HG03442 (cell line): ENCODE measurements around the gene CAB39.
A peak's percentile ranks its signal among the peaks of the same experiment; 100 is the strongest.
"Not testable (repeated sequence)": the region's sequence is repeated elsewhere in the genome, so short reads cannot be mapped to it uniquely, and the experiment has no call there.

Source experiments
- ATAC-seq: cut with Tn5 transposase; IDR thresholded peaks from one replicate; pipeline ENCODE4 v1.9.1; 2021; ENCODE audit warnings: mild to moderate bottlenecking, moderate library complexity; ENCODE audit not compliant: unreplicated experiment

The CAB39 gene

GRCh38 chr2:230682546-230682945, 30.1 kb upstream of the CAB39 start:
- no peak for ATAC-seq

DNA sequence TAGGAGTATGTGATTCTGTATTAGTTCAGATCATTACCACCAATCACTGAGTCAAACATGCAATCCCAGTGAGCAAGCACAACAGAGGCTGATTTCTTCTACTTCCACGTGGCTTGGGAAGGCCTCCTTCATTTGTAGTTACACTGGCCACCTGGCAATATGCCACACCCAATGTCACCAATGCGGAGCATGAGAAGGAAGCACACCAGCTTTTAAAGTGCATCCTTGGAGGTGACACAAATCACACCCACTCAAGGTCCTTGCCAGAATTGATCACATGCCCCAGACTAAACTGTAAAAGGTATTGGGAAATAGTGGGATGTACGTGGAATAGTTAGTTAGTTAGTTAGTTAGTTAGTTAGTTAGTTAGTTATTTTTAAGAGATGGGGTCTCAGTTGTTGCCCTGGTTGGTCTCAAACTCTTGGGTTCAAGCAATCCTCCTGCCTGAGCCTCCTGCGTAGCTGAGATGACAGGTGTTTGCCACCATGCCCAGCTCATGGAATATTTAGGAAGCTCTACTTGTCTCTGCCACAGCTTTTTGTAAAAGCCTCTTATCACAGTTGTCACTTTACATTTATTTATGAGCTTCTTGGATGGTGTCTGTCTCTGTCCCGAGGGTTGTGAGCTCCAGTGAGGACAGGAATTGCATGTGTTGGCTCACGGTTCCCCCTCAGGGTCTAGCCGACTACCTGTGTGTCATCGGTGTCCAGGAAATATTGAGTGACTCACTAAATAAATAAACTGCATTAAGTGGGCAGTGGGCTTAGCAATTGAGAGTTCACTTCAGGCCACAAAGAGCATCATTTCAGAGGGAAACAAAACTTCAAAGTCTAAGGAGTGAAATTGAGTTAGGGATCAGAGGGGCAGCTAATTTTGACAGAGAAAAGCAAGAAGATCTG, 28.1 kb upstream of the CAB39 start:
- ATAC-seq = no peak

GRCh38 chr2:230685178-230685577, 27.5 kb upstream of the CAB39 start:
- no peak for ATAC-seq

DNA sequence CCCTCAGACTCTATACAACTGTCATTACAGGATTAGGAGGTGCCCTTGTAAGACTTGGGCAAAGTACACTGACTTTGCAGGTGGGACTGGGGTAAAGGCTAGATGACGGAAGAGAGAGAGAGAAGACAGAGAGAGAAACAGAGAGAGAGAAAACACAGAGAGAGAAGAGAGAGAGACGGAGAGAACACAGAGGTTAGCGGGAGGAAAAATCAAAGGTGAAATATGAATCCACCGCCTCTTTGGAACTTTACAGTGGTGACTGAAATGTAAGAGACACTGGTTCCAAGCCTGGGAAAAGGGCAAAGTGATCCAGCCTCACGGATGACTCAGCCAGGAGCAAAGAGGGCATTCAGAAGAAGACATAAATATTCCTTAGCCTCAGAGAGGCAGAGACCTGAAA, 25.1 kb upstream of the CAB39 start:
- ATAC-seq = no peak

- no peak for ATAC-seq
These were observed 24.2 kb upstream of the CAB39 start for GRCh38 chr2:230688490-230688889.

DNA sequence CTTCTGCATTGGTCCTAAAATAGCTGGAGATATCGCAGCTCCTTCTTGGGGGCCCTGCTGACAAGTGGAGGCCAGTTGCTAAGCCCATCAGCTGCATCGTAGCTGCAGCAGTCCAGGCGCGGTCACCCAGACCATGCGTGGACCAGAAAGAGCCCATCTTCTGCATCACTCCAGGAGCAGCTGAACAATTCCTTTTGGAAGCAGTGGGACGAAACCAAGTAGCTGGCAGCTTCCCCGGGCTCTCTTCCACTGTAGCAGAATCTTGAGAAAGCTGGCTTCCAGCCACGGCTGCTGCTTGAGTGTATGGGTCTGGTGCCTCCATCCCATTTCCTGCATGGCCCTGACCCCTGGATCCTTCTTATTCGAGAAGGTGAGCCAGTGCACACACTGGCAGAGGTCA, 22.2 kb upstream of the CAB39 start:
- ATAC-seq = no peak

- ATAC-seq = no peak
These were observed 21.5 kb upstream of the CAB39 start for GRCh38 chr2:230691005-230691647.

DNA sequence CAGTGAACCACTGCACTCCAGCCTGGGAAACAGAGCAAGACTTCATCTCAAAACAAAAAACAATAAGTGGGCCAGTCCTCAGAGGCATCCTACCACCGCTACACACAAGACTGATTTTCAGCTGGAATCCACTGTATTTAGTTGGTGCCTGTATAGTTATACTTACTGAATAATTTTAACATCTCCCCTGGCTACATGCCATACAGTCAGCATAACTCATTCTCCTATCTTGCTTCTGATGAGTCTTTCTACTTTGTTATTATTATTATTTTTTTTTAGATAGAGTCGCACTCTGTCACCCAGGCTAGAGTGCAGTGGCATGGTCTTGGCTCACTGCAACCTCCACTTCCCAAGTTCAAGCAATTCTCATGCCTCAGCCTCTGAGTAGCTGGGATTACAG, 19.9 kb upstream of the CAB39 start:
- no peak for ATAC-seq

DNA sequence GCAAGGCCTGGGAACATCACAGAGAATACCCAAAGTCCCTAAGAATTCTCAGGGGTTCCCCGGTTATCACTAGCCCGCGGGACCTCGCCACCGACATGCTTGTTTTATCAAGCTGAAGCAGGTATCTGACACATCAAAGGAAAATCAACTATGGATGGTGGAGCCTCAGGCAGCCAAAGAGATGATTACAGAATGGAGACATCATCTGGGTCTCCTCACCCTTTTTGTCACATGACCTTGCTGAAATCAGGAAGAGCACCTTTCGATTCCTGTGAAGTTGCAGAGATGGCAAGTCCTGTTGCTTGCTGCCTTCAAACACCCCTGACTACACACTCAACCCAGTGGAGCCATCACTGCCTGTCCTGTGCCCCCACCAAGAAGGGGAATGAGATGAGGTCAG, 19.2 kb upstream of the CAB39 start:
- ATAC-seq = no peak

GRCh38 chr2:230694241-230694640, 18.4 kb upstream of the CAB39 start:
- ATAC-seq = peak; percentile 85

- no peak for ATAC-seq
These were observed 17.1 kb upstream of the CAB39 start for GRCh38 chr2:230695551-230695950.

DNA sequence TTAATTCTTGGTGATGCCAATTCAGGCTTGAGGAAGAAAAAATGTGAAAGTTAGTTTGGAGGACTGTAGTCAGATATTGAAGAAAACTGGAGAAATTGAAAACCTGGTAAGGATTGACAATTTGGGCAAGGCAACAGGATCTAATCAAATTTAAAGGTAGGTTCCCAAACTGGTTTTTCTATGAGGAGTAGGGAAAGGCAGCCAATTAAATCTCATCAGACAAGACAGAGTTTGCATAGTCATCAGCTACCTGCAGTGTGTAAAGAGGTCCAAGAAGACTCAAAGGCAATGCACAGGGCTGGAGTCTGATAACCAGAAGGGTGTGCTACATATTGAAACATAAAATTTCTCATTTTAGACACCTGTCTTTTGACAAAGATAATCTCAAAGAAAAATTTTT, 16.0 kb upstream of the CAB39 start:
- no peak for ATAC-seq

- ATAC-seq = no peak
These were observed 15.0 kb upstream of the CAB39 start for GRCh38 chr2:230697676-230698075.

GRCh38 chr2:230698753-230699152, 13.9 kb upstream of the CAB39 start:
- ATAC-seq = not testable (repeated sequence)

DNA sequence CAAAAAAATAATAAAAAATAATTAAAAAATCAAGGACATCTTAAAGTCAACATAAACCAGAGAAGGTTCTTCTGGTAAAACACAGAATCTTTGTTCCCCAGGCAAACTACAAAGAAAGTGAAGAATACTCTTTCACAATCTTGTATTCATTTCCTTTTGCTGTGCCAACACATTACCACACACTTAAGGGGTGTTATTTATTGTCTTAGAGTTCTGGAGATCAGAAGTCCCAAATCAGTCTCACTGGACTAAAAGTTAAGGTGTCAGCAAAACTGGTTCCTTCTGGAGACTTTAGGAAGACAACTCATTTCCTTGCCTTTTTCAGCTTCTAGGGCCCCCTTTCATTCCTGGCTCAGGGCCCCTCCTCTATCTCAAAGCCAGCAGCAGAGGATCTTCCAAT, 12.2 kb upstream of the CAB39 start:
- ATAC-seq = no peak

GRCh38 chr2:230701308-230701707, 11.3 kb upstream of the CAB39 start:
- ATAC-seq = no peak

GRCh38 chr2:230702457-230702856, 10.2 kb upstream of the CAB39 start:
- ATAC-seq = not testable (repeated sequence)

DNA sequence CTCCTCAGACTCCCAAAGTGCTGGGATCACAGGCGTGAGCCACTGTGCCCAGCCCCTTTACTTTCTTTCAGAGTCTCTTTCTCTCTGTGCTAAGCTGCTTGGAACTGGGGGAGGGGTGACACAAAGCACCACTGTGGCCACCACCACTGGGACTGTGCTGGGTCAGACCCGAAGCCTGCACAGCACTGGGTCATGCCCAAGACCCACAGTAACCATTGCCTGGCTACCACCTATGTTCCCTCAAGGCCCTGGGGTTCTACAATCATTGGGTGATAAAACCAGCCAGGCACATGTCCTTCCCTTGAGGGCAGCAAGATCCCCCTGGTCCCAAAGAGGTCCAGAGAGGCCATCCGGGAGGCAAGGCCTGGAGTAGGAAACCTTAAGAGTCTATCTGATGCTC, 9.1 kb upstream of the CAB39 start:
- no peak for ATAC-seq

DNA sequence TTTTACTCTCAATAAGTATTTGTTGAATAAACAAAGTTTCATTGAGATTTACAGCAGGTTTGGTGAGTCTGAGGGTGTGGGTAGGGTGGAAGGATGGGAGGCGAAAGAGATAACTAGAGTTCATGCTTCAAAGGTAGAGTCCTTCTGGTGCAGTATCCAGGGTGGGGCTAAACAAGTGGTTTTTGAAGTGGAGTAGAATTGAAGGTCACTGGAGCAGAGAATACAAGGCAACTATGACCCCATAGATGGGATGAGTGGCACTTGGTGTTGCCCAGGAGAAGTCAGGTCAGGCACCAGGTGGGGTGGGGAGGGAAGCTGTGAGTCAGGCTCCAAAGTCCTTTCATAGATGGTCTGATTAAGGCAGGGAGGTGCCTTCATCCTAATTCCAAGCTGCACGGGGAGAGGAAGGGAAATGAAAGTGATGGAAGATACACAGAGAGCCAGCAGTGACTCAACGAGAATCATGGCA, 6.6 kb upstream of the CAB39 start:
- ATAC-seq = no peak

GRCh38 chr2:230706966-230707365, 5.7 kb upstream of the CAB39 start:
- no peak for ATAC-seq

GRCh38 chr2:230708204-230708603, 4.4 kb upstream of the CAB39 start:
- no peak for ATAC-seq

DNA sequence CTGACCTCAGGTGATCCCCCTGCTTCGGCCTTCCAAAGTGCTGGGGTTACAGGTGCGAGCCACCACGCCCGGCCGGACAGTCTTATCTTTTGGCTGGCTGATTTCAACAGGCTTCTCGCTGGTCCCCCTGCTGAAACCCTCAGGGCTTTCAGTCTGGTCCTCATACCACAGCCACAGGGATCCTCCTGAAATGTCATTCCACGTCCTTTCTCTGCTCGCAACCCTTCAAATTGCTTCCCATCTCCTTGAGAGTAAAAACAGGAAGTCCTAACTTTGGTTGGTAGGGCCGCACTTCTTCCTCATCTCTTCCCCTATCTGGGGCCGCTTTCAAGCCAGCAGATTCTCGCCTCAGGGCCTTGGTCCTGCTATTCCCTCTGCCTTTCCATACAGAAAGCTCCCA, 1.4 kb upstream of the CAB39 start:
- ATAC-seq = no peak
